Measurements from ENCODE around the gene THRB.

The THRB gene

GRCh38 chr3:24510030-24510648, 15.5 kb upstream of the THRB start:
- DNase-seq, result no peak

- DNase-seq, result no peak
Measured at GRCh38 chr3:24508423-24508839, 13.8 kb upstream of the THRB start.

- no peak for DNase-seq
Measured at GRCh38 chr3:24507776-24508422, 13.2 kb upstream of the THRB start.

DNA sequence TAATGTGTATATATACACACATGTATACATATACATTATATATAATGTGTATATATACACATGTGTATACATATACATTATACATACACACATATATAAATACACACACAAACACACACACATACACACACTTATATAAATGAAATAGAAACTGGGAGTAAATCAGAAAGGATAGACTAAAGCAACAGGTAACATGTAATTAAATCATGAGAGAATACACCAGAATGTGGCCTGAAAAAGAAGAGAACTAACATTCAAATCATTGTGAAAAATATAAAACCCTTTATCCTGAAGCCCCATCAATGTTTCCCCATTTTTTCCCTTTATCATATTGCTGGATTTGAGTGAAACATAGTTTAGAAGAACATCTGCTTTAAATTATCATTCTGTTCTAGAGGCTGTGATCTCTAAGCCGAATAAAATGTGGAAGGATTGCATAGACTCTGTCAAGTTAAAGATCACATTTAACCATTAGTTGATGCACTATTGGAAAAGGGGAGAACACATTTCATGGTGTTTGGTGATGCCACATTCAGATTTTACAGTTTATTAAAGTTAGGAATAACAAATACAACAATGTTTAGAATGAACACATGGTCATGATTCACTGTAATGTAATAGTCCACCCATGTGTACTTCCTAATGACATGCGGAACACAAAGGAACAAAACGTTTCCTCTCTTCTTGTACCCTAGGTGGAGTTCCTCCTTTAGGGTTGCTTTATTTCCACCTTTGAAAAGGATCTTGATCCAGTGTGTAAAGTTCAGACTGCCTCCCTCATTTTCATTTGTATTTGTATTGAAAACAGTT, 12.5 kb upstream of the THRB start:
- no peak for DNase-seq

DNA sequence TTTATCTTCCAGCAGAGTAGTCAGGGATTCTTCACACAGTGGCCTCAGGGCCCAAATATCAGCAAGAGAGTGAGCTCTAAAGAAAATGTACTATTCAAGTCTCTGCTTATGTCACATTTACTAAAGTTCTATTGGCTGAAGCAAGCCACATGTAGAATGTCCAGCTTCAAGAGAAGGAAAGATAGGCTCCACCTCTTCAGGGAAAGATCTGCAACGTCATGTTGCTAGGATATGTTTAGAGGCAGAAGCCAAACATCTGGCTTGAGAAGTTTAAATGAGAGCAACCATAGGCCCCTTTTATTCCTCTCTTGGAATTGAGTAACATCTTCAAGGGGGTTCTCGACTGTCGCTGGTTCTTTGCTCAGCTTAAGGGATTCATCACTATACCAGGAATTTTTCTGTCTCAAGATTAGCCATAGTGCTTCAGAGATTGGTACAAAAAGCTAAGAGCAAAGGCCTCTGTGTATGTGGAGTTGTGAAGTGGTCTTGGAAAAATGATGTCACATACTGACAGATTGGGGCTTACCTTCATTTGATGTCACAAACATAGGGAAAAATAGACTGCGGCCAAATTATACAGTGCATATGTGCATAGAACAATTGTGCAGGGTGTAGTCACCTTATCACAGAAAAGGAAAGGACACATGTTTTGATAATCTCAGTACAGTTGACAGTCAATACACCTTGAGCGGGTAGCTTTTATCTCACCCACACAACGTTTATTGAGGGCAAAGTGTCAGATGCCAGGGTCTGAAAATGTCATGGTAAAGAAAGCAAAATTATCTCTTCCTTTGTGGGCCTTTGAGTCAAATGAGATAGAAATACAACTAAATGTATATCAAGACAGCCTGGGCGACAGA, 11.3 kb upstream of the THRB start:
- no peak for DNase-seq

DNA sequence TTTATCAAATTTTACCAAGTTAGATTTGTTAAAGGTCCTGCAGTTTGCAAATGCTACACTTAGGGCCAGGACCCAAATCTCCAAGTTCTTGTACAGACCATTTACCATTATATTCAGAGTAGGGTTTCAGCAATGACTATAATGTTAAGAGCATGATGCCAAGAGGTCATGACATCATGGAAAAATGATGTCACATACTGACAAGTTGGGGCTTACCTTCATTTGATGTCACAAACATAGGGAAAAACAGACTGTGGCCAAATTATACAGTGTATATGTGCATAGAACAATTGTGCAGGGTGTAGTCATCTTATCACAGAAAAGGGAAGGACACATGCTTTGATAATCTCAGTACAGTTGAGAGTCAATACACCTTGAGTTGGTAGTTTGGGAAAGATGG, 10.1 kb upstream of the THRB start:
- DNase-seq, result no peak

GRCh38 chr3:24503616-24504113, 9.0 kb upstream of the THRB start:
- DNase-seq, result peak; percentile 23

DNA sequence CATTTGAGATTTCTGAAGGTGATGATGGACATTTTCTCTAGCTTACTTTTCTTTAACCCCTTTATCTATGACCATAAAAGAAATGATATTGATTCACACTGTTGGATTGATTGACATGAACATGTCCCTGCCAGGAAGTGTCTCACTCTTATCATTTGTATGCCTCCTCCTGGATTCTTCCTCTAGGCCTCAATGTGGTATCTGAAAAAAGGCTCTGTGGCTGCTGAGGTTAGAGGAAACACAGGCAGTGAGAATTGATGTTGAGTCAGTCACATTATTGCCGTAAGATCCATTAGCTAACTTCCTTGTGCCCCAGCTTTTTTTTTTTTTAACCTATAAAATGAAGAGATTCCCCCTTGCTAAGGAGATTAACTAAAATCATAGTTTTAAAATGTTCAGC, 8.0 kb upstream of the THRB start:
- peak; percentile 10 for DNase-seq

- DNase-seq, result no peak
Measured at GRCh38 chr3:24500806-24501205, 6.2 kb upstream of the THRB start.

- DNase-seq, result no peak
Measured at GRCh38 chr3:24499991-24500390, 5.3 kb upstream of the THRB start.

- DNase-seq, result no peak
Measured at GRCh38 chr3:24498796-24499195, 4.1 kb upstream of the THRB start.

DNA sequence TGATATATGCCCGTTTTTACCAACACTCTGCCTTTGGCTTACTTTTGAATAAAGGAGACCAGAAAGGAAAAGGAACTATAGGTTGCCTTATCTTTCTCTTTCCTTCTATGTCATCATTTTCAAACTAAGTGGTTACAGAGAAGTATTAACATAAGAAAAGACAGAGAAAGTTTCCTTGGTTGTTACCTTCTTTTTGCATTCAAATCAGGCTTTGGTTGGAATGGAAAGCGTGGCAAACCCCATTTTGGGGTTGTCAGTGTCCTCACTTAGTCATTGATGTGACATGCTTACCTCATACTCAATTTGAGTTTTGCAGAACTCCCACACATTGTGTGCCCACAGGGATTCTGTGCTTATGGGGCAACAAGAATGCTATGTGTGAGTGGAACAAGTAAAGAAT, 3.7 kb upstream of the THRB start:
- no peak for DNase-seq

DNA sequence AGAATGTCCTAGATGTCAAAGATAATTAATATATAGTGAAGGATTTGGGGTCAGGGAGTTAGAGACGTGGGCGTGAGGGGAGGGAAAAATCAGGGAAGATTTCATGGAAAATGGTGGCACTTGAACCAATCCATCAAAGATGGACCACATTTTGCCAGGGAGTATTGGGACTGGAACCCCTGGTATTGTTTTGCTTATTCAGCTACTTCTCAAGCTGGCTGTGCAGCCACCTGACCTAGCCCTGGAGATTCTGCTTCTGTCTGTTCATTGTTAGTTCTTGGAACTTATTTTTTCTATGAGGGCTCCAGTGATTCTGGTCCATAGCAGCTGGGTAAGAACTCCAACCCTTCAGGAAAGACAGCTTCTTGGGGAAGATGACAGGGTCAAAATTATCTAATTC, 3.3 kb upstream of the THRB start:
- DNase-seq, result no peak

- DNase-seq, result peak; percentile 48
Measured at GRCh38 chr3:24496529-24497482, 2.2 kb upstream of the THRB start.

GRCh38 chr3:24495326-24495994, 810 bp upstream of the THRB start:
- DNase-seq, result peak; percentile 7

DNA sequence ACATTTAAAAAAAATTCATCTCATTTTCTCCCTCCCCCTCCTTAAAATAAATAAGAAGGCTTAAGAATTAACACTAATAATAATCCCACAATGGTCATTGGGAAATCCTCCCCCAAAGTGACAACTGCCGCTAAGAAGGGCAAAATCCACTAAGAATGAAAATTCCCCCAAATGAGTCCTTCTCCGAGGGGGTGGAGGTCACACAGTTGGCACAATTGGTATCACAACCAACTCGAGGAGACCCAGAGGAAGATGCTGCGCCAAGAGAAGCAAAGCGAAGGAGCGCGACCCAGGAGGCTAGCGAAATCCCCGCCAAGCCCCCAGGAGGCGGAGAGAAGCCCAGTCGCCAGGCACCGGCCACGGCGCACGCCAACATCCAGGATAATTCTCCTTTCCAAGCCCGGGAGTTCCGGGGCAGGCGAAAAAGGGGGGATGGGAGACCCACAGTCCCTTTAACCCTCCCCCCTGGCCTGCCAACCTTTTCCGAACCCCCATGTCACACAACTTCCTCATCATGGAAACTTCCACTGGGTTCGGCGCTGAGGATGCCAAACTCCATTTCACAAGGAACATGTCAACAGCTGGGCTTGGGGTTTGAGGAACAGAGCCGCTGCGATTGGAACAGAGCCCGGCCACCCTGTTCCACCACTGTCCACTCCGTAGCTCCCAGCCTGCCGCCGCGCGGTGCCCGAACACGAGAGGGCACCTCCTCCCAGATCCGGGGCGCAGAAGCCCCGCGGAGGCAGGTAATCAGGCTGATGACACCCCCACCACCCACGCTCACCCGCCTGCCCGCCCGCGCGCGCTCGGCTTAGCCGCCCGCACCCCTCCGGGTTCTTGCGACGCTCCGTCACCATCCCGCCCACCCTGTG, 668 bp downstream of the THRB start:
- peak; percentile 13 for DNase-seq

- no peak for DNase-seq
Measured at GRCh38 chr3:24492971-24493551, 1.6 kb downstream of the THRB start.

DNA sequence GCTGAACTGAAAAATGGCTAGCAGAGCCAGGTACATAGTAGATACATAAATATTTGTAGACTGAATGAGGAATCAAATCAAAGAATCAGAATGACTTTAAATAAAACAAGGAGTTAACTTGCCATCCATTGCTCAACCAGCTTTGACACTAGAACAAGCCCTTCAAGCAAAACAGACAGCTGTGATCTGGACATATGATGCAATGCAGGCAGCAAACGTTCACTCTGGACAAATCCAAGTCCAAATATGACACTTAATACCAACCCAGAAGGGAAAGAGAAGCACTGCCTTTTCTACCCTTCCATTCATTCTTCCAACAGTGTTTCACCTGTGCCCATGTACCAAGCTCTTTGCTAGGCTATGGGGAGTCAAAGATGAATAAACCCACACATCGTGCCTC, 4.5 kb downstream of the THRB start:
- DNase-seq, result no peak

Data from RPMI8226 (cell line).